Bone marrow (tissue), 2 donors: ENCODE data around the gene MOGAT2.
"Not testable (repeated sequence)": the region's sequence is repeated elsewhere in the genome, so short reads cannot be mapped to it uniquely, and the experiment has no call there.

Experiments used
- DNase-seq, 2 donors: peaks; one replicate each; lab custom pipeline; 2025; lab: John Stamatoyannopoulos, UW

The MOGAT2 gene

GRCh38 chr11:75719340-75720239, 2.0 kb downstream of the MOGAT2 start:
- no peak for DNase-seq

DNA sequence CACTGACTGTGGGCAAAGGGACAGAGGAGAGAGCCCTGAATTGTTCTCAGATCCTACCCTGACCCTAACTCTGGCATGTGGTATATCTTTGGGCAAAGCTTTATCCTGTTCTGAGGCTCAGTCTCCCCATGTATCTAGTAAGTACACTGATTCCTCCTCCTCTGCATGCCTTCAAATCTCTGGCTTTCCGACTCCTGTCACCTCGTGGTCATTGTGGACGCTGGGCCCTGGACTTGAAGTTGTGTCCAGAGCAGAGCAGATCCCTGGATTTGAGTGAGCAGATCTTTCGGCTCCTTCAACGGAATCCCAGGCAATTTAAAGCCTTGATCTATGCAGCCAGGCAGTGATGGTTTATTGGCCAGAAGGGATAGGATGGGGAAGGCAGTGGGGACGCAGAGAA, 3.0 kb downstream of the MOGAT2 start:
- DNase-seq, result no peak

- DNase-seq, result no peak
These were observed 4.4 kb downstream of the MOGAT2 start for GRCh38 chr11:75721852-75722668.

GRCh38 chr11:75722669-75723042, 5.0 kb downstream of the MOGAT2 start:
- no peak for DNase-seq

- DNase-seq, result no peak
These were observed 8.1 kb downstream of the MOGAT2 start for GRCh38 chr11:75725547-75726320.

GRCh38 chr11:75728992-75729391, 11.4 kb downstream of the MOGAT2 start:
- DNase-seq, result no peak

DNA sequence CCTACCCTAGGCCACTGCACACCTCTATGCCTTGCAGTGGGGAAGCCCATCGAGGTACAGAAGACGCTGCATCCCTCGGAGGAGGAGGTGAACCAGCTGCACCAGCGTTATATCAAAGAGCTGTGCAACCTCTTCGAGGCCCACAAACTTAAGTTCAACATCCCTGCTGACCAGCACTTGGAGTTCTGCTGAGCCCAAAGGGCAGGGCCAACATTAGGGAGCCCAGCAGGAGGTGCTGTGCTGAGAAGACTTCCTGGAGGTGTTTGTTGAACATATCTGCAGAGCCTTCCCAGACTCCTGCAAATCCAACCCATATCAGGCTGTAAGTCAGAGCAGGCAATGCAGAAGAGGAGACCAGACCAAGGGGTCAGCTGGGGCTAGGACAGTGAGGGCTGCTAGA, 13.5 kb downstream of the MOGAT2 start:
- no peak for DNase-seq

GRCh38 chr11:75733071-75733430, 15.4 kb downstream of the MOGAT2 start:
- no peak for DNase-seq

DNA sequence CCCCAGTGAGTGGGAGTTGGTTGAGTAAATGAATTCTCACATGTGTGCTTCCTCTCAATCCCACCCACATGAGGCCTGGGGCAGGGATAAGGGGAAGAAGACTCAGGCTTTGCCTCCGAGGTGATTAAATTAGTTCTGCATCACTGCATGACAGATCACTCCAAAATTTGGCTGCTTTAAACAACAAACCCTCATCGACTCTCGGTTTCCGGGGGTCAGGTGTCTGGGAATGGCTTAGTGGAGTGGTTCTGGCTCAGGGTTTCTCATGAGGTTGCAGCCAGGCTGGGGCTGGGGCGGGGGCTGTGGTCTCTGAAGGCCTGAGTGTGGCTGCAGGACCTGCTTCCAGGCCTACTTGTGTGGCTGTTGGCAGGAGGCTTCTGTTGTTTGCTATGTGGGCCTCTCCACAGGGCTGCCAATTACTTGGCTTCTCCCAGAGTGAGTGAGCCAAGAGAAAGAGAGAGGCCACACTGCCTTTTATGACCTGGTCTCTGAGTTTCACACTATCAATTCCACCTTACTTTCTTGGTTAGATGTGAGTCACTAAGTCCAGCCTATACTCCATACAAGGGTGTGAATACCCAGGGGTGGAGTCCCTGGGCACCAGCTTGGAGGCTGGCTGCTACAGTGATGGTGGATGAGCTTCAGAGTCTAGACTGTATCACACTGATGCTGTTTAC, 15.9 kb downstream of the MOGAT2 start:
- DNase-seq, result no peak

GRCh38 chr11:75734491-75735180, 17.0 kb downstream of the MOGAT2 start:
- no peak for DNase-seq

DNA sequence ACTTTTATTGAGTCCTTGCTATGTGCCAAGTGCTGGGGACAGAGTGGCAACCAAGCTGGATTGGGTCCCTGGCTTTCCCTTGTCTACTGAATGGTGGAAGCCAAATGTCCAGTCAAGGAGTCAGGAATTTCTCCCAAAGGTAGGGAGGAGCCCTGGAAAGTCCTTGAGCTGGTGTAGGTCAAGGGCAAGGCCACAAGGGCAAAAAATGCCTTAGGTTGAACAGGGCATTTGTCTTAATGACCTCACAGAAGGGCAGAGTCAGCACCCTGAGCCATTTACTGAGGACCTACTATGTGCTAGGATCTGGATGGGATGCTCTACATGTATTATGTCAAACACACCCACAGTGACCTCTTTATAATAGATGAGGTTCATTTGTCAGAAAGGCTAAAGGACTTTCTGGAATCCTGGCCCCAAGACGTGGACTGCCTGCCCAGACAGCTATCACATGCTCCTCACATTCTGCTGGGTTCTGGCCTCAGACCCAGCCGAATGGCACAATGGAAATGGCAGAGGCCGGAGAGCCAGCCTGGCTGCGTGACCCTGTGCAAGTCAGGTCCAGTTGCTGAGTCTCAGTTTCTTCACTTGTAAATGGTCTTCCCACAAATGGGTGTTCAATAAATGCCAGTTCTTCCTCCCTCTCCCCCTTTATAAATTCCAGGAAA, 17.7 kb downstream of the MOGAT2 start:
- DNase-seq, result no peak

GRCh38 chr11:75737314-75737713, 19.7 kb downstream of the MOGAT2 start:
- no peak for DNase-seq

GRCh38 chr11:75740681-75741080, 23.0 kb downstream of the MOGAT2 start:
- no peak for DNase-seq

DNA sequence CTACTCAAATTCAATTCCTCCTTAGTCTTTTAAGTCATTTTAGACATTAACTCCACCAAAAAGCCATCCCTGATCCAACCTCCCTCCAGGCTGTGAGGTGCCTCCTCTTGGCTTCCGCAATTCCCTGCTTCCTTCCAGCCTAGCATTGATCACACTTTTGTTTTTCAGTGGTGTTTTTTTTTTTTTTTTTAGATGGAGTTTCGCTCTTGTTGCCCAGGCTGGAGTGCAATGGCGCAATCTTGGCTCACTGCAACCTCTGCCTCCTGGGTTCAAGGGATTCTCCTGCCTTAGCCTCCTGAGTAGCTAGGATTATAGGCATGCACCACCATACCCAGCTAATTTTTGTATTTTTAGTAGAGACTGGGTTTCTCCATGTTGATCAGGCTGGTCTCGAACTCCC, 25.5 kb downstream of the MOGAT2 start:
- DNase-seq, result not testable (repeated sequence)

- no peak for DNase-seq
These were observed 26.3 kb downstream of the MOGAT2 start for GRCh38 chr11:75743711-75744563.

DNA sequence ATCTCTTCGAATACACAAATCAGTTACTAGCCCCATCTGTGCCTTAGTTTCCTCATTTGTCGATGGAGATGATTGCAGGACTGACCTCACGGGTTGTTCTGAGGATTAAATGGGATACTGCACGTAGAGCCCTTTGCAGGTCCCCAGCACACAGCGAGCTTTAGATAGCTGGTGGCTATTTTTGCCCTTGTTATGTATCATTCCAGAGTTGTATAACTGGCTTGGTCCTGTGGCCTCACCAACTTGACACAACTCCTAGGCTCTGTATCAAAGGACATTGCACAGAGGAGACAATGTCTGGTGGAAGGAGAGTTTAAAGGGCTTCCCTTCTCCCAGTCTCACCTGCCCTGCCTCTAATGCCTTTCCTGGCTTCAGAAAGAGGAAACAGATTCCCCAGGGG, 28.2 kb downstream of the MOGAT2 start:
- no peak for DNase-seq

DNA sequence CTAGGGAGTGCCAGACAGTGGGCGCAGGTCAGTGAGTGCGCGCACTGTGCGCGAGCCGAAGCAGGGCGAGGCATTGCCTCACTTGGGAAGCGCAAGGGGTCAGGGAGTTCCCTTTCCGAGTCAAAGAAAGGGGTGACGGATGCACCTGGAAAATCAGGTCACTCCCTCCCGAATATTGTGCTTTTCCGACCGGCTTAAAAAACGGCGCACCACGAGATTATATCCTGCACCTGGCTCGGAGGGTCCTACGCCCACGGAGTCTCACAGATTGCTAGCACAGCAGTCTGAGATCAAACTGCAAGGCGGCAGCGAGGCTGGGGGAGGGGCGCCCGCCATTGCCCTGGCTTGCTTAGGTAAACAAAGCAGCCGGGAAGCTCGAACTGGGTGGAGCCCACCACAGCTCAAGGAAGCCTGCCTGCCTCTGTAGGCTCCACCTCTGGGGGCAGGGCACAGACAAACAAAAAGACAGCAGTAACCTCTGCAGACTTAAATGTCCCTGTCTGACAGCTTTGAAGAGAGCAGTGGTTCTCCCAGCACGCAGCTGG, 31.2 kb downstream of the MOGAT2 start:
- not testable (repeated sequence) for DNase-seq

DNA sequence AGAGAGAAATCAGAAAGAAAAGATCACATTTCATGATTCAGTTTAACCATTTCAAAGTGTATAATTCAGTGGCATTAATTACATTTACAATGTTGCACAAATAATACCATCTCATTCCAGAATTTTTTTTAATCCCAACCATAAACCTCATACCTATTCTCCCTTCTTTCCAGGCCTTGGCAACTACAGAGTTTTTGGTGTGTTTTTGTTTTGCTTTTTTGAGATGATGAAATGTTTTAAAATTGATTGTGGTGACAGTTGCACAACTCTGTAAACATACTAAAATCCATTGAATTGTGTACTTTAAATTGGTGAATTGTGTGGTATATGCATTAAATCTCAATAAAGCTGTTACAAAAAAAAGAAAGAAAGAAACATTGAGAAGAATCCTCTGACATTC, 37.3 kb downstream of the MOGAT2 start:
- not testable (repeated sequence) for DNase-seq

GRCh38 chr11:75757651-75758050, 40.0 kb downstream of the MOGAT2 start:
- no peak for DNase-seq
